Sigmoid colon (tissue), 4 donors: ENCODE measurements around the gene LPO.

Source experiments
- CTCF ChIP-seq, 4 experiments: fragments of 450-650 bp in 3 of 4; fragments of 200-600 bp in 1 of 4; IDR thresholded peaks; one replicate each; pipeline ENCODE4 v1.5.1; 2016 to 2019; ENCODE audit warnings: antibody characterized with exemption in 4 of 4, mild to moderate bottlenecking in 3 of 4, moderate library complexity in 2 of 4
- EP300 ChIP-seq, 4 donors: sonication (generic); formaldehyde crosslinking; IDR thresholded peaks; one replicate each; pipeline ENCODE4 v1.6.1; 2017; ENCODE audit warnings: antibody characterized with exemption in 4 of 4
- POLR2A ChIP-seq, 2 donors: fragments of 450-650 bp; IDR thresholded peaks; one replicate each; pipeline ENCODE4 v1.6.1; 2016; ENCODE audit warnings: antibody characterized with exemption in 2 of 2, mild to moderate bottlenecking in 2 of 2, moderate library complexity in 2 of 2
- POLR2AphosphoS5 ChIP-seq, 4 donors: sonication (generic); formaldehyde crosslinking; IDR thresholded peaks; one replicate each; pipeline ENCODE4 v1.6.1; 2017; ENCODE audit warnings: antibody characterized with exemption in 4 of 4

GRCh38 chr17:58300336-58300735 lies 62.0 kb downstream of the LPO start:
- TF ChIP-seq CTCF (IDR thresholded peaks at IDR 0.05), result no peak
- TF ChIP-seq POLR2AphosphoS5 (IDR thresholded peaks at IDR 0.05), result no peak
- TF ChIP-seq POLR2A (IDR thresholded peaks at IDR 0.05), result no peak
- no peak for TF ChIP-seq EP300 (IDR thresholded peaks at IDR 0.05)
